Stimulated activated CD4-positive, alpha-beta T cell treated with anti-CD3 and anti-CD28 coated beads, Interleukin-4, amount 100 ng/mL, for 48 hours (primary cell): Measurements from ENCODE around the gene IQGAP2.

Experiments used
- DNase-seq, 2 donors: peaks; one replicate each; pipeline ENCODE4 v3.0.0-alpha.2; 2020; ENCODE audit warnings: low read depth in 2 of 2

Gene IQGAP2

DNA sequence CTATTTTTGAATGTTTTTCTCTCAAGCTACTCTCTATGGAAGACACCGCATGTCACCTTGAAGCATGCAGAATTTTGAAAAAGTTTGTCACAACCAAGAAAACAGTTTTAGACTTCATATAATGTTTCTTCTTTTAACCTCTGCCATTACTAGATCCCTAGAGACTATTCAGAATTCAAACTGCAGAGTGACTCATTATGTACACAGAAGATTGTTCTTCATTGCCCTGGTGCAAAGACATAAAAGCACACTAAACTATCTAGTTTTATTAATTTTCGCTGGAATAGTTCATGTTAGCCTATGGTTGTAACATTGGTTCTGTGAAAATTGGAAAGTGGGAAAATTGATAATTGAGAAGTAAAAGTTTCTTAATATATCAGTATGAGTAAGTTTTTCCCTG is 201.8 kb downstream of the IQGAP2 start:
- DNase-seq: no peak

DNA sequence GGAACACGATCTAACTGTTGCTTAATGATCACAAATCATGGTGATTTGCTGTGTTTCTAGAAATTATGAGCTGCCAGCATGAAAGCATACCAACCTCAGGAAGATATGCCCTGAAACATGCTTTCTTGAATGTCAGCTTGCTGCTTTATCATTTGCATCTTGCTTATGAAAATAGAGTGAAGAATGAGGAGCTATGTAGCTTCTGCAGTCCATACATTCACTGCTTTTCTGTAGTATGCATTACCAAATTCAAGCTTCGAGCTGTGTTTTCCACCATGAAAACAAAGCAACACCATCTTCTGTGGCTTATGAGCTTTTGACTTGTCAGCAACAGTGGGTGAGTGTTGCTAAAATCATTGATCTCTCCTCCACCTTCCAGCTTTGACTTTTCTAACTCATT is 203.6 kb downstream of the IQGAP2 start:
- DNase-seq: no peak

GRCh38 chr5:76607353-76607871 is 204.3 kb downstream of the IQGAP2 start:
- DNase-seq: no peak

- DNase-seq: no peak
Measured at GRCh38 chr5:76608833-76609232, 205.7 kb downstream of the IQGAP2 start.

- DNase-seq: no peak
Measured at GRCh38 chr5:76610196-76610595, 207.1 kb downstream of the IQGAP2 start.

GRCh38 chr5:76612942-76613341 is 209.9 kb downstream of the IQGAP2 start:
- DNase-seq: no peak

DNA sequence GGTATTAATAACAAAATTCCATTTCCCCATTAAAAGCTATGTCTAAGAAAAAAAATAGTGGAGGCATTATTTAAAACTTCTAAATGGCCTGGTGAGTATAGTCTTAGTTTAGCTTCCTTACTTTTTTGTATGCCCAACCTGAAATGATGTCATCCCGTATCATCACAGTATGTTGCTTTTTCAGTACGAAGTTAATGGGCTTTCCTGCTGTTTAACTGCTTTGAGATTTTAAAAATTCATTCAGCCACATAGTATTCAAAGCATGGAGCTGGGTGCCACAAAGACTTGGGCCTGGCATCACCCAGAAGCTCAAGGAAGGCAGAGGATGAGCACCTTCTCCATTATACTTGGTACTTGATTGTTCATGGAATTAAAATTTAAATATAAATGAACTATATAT is 212.7 kb downstream of the IQGAP2 start:
- no peak for DNase-seq

DNA sequence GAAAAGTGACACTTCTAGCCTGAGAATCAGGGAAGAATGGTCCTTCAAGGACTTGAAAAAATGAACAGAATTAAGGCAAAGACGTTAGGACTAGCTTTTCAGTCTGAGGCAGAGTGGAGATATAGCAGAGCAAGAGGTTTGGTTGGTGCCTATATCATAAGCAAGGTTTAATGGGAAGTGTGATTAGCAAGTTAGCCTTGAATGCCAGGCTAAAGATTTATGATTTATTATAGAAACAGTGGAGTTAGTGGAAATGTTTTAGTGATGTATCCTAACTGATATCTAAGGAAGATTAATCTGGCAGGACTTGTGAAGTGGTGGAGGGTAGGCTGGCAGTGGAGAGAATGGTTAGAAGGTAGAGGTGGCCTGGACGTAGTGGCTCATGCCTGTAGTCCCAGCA is 213.1 kb downstream of the IQGAP2 start:
- DNase-seq: no peak

- DNase-seq: no peak
Measured at GRCh38 chr5:76617229-76617628, 214.1 kb downstream of the IQGAP2 start.

DNA sequence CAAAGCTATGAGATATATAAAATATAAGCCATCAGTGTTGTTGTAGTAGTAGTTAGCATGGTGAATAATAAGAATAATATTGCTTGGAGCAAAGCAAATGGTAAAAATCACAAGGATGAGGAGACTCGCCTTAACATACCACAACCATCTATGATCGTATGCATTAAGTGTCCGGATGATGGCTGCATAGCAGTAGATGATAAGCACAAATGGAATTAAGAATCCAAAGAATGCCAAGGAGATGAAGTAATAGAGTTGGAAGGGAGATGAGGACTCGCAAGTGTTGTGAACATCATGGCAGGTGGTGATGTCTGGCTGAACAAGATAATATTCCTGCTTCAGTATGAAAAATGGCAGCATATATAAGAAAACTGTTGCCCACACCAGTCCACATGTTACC is 214.6 kb downstream of the IQGAP2 start:
- DNase-seq: no peak

GRCh38 chr5:76620166-76620565 is 217.1 kb downstream of the IQGAP2 start:
- DNase-seq: no peak

- no peak for DNase-seq
Measured at GRCh38 chr5:76622076-76622475, 219.0 kb downstream of the IQGAP2 start.

DNA sequence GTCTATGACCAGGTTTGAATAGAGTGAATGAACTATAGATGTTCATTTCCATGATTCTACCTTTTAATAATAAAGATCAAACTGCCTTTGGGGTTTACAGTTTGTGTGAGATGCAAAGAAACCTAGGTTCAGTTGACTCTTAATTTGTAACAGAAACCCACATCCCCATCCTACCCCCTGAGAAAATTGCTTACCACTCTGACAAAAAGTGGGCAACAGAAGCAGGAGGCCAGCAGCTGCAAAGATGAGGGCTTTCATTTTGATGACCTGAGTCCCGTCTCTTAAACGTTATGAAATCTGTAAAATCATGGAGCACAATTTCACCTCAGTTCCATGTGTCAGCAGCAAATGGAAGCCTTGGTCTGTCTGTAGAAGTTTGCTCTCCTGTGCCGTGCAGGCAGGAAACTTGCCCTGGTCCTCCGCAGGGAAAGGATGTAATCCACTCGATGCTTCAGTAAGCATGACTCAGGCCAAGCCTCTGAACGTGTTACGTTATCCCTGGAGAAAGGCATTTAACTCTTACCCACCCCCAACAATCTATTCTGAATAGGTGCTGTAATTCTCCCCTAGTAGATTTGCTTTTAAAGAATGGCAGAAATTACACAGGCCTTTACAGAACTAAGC is 220.0 kb downstream of the IQGAP2 start, which contains the start of gene F2RL2:
Gene F2RL2, minus strand, starts transcription at position 431 of the 624 bp plus-strand sequence. Its CDS starts 173 bp downstream, at position 258.
- DNase-seq: no peak

GRCh38 chr5:76625087-76625815 is 222.2 kb downstream of the IQGAP2 start:
- no peak for DNase-seq

DNA sequence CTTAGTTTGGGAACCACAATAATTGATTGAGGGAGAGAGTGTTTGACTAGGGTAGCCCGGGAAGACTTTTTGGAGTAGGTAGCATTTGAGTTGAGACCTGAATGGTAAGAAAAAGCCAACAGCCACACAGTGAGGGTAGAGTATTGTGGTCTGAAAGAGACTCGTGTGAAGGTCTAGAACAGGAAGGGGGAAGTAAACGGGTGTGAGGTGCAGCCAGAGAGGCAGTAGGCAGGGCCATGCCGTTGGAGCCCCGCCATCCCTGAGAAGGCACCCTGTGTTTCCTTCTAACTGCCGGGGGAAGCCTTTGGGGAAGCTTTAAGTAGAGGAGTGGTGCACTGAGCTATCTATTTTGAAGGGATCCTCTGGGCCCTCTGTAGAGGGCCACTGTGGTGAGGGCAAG is 223.7 kb downstream of the IQGAP2 start:
- no peak for DNase-seq

GRCh38 chr5:76634661-76635060 is 231.6 kb downstream of the IQGAP2 start:
- no peak for DNase-seq

GRCh38 chr5:76637490-76637889 is 234.4 kb downstream of the IQGAP2 start:
- DNase-seq: no peak

DNA sequence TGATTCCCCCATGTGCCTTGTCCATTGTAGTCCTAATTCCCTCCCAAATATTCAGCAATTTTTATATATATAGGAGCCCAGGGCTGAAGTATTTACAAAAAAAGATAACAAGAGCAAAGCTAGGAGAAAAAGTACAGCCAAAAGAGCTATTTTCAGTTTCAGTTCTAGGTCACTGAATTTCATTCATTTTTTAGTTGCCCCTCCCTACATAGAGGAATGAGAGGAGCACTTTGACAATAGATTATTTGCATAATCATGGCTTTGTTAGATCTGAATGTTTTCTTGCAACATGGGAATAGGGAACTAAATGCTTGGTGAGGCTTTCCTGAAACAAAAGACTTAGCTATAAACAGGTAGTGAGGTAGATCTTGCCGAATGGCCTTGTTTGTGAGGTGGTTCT is 235.4 kb downstream of the IQGAP2 start:
- DNase-seq: no peak

GRCh38 chr5:76641514-76642120 is 238.5 kb downstream of the IQGAP2 start:
- DNase-seq: peak; percentile 54 to 69

DNA sequence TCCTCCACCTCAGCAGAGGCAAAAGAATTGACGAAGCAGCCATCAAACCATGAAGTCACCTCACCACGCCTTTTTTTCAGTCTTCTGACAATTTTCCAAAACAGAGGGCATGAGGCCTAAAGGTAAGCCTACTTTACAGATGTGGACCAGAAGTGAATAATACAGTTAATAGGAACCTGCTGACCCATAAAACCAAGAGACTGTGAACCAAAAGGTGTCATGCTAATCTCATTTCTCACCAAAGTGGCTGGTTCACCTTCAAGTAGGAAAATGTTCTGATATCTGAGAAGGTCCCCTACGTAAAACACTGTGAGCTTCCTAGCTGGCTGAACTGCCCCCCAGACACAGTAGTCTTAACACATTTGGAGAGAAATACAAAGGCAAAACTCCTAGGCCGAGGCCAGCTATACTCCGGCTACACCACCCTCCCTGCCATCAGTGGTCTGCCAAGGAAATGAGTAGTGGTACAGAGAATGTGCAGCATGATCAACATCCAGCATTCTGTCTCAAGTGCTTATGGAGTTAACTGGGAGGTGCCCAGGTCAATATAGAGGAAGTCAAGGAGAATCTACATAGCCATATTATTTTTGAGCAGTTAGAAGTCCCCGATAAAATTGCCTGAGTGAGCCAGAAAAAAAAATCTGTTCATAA is 239.4 kb downstream of the IQGAP2 start:
- DNase-seq: no peak

- DNase-seq: no peak
Measured at GRCh38 chr5:76643371-76643770, 240.3 kb downstream of the IQGAP2 start.

GRCh38 chr5:76649140-76649539 is 246.1 kb downstream of the IQGAP2 start:
- no peak for DNase-seq
